Ascending aorta (tissue), 2 donors: Measurements from ENCODE around the gene FOXN3. TPM values are rescaled to one million over a fixed set of nuclear protein-coding genes. Genes with fewer than 3 reads are reported as not detected.
A peak's percentile ranks its signal among the peaks of the same experiment; 100 is the strongest.
"Not testable (repeated sequence)": the region's sequence is repeated elsewhere in the genome, so short reads cannot be mapped to it uniquely, and the experiment has no call there.

Experiments used
- DNase-seq, 2 donors: peaks; one replicate each; pipeline ENCODE4 v3.0.0-alpha.2; 2019; ENCODE audit warnings: low spot score in 2 of 2
- H3K27ac ChIP-seq, 2 donors: fragments of 200-600 bp; sonication (generic); one replicate each; pipeline ENCODE4 v1.5.1; 2016 to 2017; ENCODE audit warnings: mild to moderate bottlenecking in 1 of 2
- H3K27me3 ChIP-seq: fragments of 200-600 bp; sonication (generic); one replicate; pipeline ENCODE4 v1.5.1; 2017
- H3K36me3 ChIP-seq, 2 donors: fragments of 200-600 bp; sonication (generic); one replicate each; pipeline ENCODE4 v1.5.1; 2016
- H3K4me1 ChIP-seq, 2 donors: fragments of 200-600 bp; sonication (generic); one replicate each; pipeline ENCODE4 v1.5.1; 2016 to 2017; ENCODE audit warnings: mild to moderate bottlenecking in 1 of 2
- H3K4me3 ChIP-seq, 2 donors: fragments of 200-600 bp; sonication (generic); one replicate each; pipeline ENCODE4 v1.5.1; 2016 to 2017; ENCODE audit warnings: mild to moderate bottlenecking in 1 of 2
- H3K9me3 ChIP-seq, 2 donors: fragments of 200-600 bp; sonication (generic); one replicate each; pipeline ENCODE4 v1.5.1; 2016
- intact Hi-C: fragments of 100-400 bp; cut with DNase I; formaldehyde crosslinking; loops from one replicate; pipeline ENCODE4 v1.15.1; 2023
- total RNA-seq: library from RNA; depleted of rRNA; stranded (reverse); fragments of >200 nt; gene quantifications from one replicate; pipeline ENCODE4 v1.1.0, GENCODE V29; 2016
- TF ChIP-seq, protein P1 (sequence below), 3 experiments: fragments of 200-600 bp in 2 of 3; fragments of 450-650 bp in 1 of 3; sonication (generic) in 2 of 3; IDR thresholded peaks; one replicate each; pipeline ENCODE4 v1.5.1; 2016 to 2019; ENCODE audit warnings: antibody characterized with exemption in 3 of 3, mild to moderate bottlenecking in 1 of 3, moderate library complexity in 1 of 3

FOXN3 gene
- total RNA-seq, 1 donor from 2014 or later: 96.3 TPM

- H3K36me3 ChIP-seq: no peaks in the 10 kb centered on the region
- no peak overlapping the region for H3K27ac ChIP-seq
- no peaks in the 10 kb centered on the region for H3K9me3 ChIP-seq
- no peak overlapping the region for H3K4me3 ChIP-seq
- intact Hi-C loops: no loop called here
- TF ChIP-seq, protein P1, sequence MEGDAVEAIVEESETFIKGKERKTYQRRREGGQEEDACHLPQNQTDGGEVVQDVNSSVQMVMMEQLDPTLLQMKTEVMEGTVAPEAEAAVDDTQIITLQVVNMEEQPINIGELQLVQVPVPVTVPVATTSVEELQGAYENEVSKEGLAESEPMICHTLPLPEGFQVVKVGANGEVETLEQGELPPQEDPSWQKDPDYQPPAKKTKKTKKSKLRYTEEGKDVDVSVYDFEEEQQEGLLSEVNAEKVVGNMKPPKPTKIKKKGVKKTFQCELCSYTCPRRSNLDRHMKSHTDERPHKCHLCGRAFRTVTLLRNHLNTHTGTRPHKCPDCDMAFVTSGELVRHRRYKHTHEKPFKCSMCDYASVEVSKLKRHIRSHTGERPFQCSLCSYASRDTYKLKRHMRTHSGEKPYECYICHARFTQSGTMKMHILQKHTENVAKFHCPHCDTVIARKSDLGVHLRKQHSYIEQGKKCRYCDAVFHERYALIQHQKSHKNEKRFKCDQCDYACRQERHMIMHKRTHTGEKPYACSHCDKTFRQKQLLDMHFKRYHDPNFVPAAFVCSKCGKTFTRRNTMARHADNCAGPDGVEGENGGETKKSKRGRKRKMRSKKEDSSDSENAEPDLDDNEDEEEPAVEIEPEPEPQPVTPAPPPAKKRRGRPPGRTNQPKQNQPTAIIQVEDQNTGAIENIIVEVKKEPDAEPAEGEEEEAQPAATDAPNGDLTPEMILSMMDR (IDR thresholded peaks at IDR 0.05): no peak
- no peaks in the 10 kb centered on the region for H3K27me3 ChIP-seq
- H3K4me1 ChIP-seq: peaks cover 0 to 18% of the 10 kb centered on the region in 2 donors
- no peak for DNase-seq
Measured at GRCh38 chr14:89296281-89296745, 120.7 kb downstream of the FOXN3 start.

DNA sequence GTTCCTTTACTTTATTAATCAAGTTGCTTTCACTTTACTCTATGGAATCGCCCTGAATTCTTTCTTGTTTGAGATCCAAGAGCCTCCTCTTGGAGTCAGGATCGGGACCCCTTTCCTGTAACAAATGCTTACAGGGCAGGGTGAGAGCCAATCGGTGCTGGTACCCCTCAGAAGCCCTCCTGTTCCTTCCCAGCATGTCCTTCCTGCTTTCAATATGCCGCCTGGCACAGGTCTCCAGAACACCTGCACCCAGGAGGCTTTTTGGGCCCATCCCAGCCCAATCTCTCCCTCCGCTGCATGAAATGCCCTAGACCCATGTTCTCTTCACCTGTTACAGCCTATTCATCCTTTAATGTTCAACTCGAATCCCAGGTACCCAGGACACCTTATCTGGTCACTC is 122.2 kb downstream of the FOXN3 start:
- Histone ChIP-seq H3K4me1 (peaks cover 0 to 18% of the 10 kb centered on the region in 2 donors), H3K27ac (peak overlapping the region; percentile 19 to 46), H3K27me3 (no peaks in the 10 kb centered on the region), H3K4me3 (no peak overlapping the region), H3K9me3 (no peaks in the 10 kb centered on the region), H3K36me3 (no peaks in the 10 kb centered on the region)
- DNase-seq: no peak
- intact Hi-C loops: no loop called here
- TF ChIP-seq, protein P1 (IDR thresholded peaks at IDR 0.05): no peak

- H3K27me3 ChIP-seq, H3K4me3 ChIP-seq, DNase-seq, H3K9me3 ChIP-seq, intact Hi-C loops, H3K36me3 ChIP-seq: not testable (repeated sequence)
- Histone ChIP-seq H3K4me1 (peaks cover 0 to 18% of the 10 kb centered on the region in 2 donors), H3K27ac (peak overlapping the region in 1 of 2 donors; percentile 46)
Measured at GRCh38 chr14:89294469-89294868, 122.6 kb downstream of the FOXN3 start.

DNA sequence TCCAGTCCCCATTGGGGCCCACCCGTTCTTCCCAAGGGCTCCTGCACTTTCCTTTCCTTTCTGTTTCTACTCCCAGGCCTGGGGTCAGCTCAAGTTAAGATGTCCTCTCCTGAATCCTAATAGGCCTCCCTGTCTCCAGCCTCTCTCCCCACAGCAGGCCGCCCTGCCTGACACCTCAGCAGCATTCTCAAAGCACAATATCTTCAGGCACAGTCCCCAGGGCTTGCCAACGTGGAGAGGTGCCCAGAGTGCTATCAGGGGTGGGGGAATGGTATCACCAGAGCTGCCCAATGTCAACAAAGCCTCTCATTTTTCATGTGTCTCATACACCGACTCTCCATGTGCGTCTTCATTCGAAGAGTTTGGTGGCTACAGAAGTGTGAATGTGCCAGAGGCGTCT is 123.0 kb downstream of the FOXN3 start:
- Histone ChIP-seq H3K9me3 (no peaks in the 10 kb centered on the region), H3K4me1 (peaks cover 0 to 16% of the 10 kb centered on the region in 2 donors), H3K4me3 (no peak overlapping the region), H3K27ac (peak overlapping the region in 1 of 2 donors; percentile 46), H3K36me3 (no peaks in the 10 kb centered on the region), H3K27me3 (no peaks in the 10 kb centered on the region)
- intact Hi-C loops: no loop called here
- TF ChIP-seq, protein P1 (IDR thresholded peaks at IDR 0.05): no peak
- DNase-seq: no peak

- peaks cover 0 to 16% of the 10 kb centered on the region in 2 donors for H3K4me1 ChIP-seq
- H3K4me3 ChIP-seq: no peak overlapping the region
- no peaks in the 10 kb centered on the region for H3K9me3 ChIP-seq
- H3K27me3 ChIP-seq: no peaks in the 10 kb centered on the region
- DNase-seq: no peak
- no peaks in the 10 kb centered on the region for H3K36me3 ChIP-seq
- TF ChIP-seq, protein P1 (IDR thresholded peaks at IDR 0.05): no peak
- peak overlapping the region in 1 of 2 donors; percentile 29 for H3K27ac ChIP-seq
- intact Hi-C loops: no loop called here
Measured at GRCh38 chr14:89293314-89293916, 123.6 kb downstream of the FOXN3 start.

GRCh38 chr14:89292579-89293313 is 124.3 kb downstream of the FOXN3 start:
- no peak overlapping the region for H3K4me3 ChIP-seq
- no peaks in the 10 kb centered on the region for H3K9me3 ChIP-seq
- intact Hi-C loops: no loop called here
- DNase-seq: no peak
- peaks cover 0 to 16% of the 10 kb centered on the region in 2 donors for H3K4me1 ChIP-seq
- no peaks in the 10 kb centered on the region for H3K36me3 ChIP-seq
- TF ChIP-seq, protein P1 (IDR thresholded peaks at IDR 0.05): no peak
- H3K27me3 ChIP-seq: no peaks in the 10 kb centered on the region
- peak overlapping the region in 1 of 2 donors; percentile 29 for H3K27ac ChIP-seq
